A549 treated with GW870086 at 1 μM for 4 hours (cell line): Measurements from ENCODE around the gene COCH. TPM values are rescaled to one million over a fixed set of nuclear protein-coding genes. Genes with fewer than 3 reads are reported as not detected.

Experiments
- total RNA-seq: library from RNA; stranded (reverse); fragments of 200-300 nt; extraction: Qiagen RNA extraction; gene quantifications from 5 replicates; pipeline ENCODE4 v1.2.3, GENCODE V29; 2022; ENCODE audit warnings: low read depth

Gene COCH
- 20.7 to 27.1 TPM (median 24.3 TPM) in 5 replicates for total RNA-seq

DNA sequence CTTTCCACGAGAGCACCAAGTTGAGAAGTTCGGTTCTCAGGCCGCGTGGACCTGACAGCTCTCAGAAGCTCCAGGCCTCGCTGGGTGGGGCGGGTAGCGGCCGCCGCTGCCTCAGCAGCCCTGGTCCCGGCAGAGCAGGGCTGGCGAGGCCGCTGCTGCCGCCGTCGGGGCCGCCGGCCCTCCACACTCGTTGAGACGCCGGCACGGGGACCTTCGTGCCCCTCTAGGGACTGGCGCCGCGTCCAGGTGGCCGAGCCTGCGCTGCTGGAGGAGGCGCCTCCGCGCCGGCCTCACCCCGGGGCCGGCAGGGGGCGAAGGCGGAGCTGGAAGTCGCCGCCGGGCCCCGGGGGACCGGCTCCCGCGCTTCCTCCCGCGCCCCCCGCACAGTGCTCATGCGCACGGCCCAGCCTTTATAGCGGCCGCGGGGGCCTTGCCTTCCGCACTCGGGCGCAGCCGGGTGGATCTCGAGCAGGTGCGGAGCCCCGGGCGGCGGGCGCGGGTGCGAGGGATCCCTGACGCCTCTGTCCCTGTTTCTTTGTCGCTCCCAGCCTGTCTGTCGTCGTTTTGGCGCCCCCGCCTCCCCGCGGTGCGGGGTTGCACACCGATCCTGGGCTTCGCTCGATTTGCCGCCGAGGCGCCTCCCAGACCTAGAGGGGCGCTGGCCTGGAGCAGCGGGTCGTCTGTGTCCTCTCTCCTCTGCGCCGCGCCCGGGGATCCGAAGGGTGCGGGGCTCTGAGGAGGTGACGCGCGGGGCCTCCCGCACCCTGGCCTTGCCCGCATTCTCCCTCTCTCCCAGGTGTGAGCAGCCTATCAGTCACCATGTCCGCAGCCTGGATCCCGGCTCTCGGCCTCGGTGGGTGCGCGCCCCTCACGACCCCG is at the start of gene COCH:
TSS of gene COCH (plus strand) at position 440 of the 879 bp plus-strand sequence. CDS start at position 820, 380 bp downstream.

Other genes starting within 250 kb of the COCH start
- 9.0 to 10.8 TPM (median 9.5 TPM) in 5 replicates for gene AP4S1, start 151.1 kb downstream of the COCH start, total RNA-seq
- gene STRN3, start 151.8 kb downstream of the COCH start, total RNA-seq, result 10.8 to 17.3 TPM (median 14.5 TPM) in 5 replicates